ENCODE data around the gene C3orf18.

- TF ChIP-seq, protein P1, sequence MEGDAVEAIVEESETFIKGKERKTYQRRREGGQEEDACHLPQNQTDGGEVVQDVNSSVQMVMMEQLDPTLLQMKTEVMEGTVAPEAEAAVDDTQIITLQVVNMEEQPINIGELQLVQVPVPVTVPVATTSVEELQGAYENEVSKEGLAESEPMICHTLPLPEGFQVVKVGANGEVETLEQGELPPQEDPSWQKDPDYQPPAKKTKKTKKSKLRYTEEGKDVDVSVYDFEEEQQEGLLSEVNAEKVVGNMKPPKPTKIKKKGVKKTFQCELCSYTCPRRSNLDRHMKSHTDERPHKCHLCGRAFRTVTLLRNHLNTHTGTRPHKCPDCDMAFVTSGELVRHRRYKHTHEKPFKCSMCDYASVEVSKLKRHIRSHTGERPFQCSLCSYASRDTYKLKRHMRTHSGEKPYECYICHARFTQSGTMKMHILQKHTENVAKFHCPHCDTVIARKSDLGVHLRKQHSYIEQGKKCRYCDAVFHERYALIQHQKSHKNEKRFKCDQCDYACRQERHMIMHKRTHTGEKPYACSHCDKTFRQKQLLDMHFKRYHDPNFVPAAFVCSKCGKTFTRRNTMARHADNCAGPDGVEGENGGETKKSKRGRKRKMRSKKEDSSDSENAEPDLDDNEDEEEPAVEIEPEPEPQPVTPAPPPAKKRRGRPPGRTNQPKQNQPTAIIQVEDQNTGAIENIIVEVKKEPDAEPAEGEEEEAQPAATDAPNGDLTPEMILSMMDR (IDR thresholded peaks at IDR 0.05), result no peak
- no peak for TF ChIP-seq EP300 (IDR thresholded peaks at IDR 0.05)
- TF ChIP-seq POLR2A (IDR thresholded peaks at IDR 0.05), result no peak
- TF ChIP-seq POLR2AphosphoS5 (IDR thresholded peaks at IDR 0.05), result no peak
Measured at GRCh38 chr3:50571486-50571885, 3.9 kb upstream of the C3orf18 start.
